ENCODE data around the gene ERBB4. TPM values are rescaled to one million over a fixed set of nuclear protein-coding genes. Genes with fewer than 3 reads are reported as not detected.
"Not testable (repeated sequence)": the region's sequence is repeated elsewhere in the genome, so short reads cannot be mapped to it uniquely, and the experiment has no call there.

Gene ERBB4
- total RNA-seq, 1 donor from 2014 or later = 9.9 TPM

DNA sequence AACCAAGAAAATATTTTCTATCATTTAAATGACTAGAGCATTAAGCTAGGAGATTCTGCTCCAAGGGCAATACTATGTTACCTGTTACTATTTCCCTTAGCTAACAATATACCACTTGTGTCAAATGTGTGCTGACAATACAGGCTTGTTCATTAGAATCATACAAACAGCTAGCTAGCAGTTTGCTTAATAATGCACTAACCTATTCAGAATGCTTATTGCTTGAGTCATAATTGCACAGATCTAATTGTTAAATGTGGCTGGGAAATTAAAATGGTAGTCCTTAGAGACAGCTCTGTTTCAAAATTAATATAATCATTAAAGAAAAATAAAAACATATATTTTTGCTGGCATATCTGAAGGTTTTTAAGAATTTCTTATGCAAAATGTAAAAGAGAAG lies 344.2 kb downstream of the ERBB4 start:
- Mint-ChIP-seq H3K36me3 (no peaks in the 10 kb centered on the region), H3K27ac (no peak overlapping the region), H3K27me3 (no peaks in the 10 kb centered on the region), H3K4me1 (ENCODE audit: unreplicated experiment) (no peaks in the 10 kb centered on the region), H3K4me3 (no peak overlapping the region), H3K9me3 (no peaks in the 10 kb centered on the region)
- DNase-seq (ENCODE audit: extremely low spot score, unreplicated experiment) = no peak
- TF ChIP-seq, protein P1, sequence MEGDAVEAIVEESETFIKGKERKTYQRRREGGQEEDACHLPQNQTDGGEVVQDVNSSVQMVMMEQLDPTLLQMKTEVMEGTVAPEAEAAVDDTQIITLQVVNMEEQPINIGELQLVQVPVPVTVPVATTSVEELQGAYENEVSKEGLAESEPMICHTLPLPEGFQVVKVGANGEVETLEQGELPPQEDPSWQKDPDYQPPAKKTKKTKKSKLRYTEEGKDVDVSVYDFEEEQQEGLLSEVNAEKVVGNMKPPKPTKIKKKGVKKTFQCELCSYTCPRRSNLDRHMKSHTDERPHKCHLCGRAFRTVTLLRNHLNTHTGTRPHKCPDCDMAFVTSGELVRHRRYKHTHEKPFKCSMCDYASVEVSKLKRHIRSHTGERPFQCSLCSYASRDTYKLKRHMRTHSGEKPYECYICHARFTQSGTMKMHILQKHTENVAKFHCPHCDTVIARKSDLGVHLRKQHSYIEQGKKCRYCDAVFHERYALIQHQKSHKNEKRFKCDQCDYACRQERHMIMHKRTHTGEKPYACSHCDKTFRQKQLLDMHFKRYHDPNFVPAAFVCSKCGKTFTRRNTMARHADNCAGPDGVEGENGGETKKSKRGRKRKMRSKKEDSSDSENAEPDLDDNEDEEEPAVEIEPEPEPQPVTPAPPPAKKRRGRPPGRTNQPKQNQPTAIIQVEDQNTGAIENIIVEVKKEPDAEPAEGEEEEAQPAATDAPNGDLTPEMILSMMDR (conservative IDR thresholded peaks at IDR 0.05) = no peak

DNA sequence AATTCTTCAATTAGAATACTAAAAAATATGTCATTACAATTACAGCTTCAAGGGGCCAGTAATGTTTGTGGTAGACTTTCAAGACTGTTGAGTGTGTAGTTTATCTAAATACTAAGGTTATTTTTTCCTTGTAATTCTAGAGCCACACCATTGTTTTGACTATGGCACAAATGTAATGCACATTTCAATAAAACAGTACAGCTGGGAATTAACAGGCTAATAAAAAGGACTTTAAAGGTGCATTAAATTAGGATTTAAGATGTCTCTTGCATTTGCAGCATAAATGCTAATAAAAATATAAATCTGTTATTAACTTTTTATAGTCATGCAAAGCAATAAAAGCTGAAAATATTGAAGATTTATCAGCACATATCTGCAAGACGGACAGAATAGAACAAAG lies 344.8 kb downstream of the ERBB4 start:
- TF ChIP-seq, protein P1 (conservative IDR thresholded peaks at IDR 0.05) = no peak
- Mint-ChIP-seq H3K27ac (no peak overlapping the region), H3K4me3 (no peak overlapping the region), H3K36me3 (no peaks in the 10 kb centered on the region), H3K4me1 (ENCODE audit: unreplicated experiment) (no peaks in the 10 kb centered on the region), H3K27me3 (no peaks in the 10 kb centered on the region), H3K9me3 (no peaks in the 10 kb centered on the region)
- DNase-seq (ENCODE audit: extremely low spot score, unreplicated experiment) = no peak

DNA sequence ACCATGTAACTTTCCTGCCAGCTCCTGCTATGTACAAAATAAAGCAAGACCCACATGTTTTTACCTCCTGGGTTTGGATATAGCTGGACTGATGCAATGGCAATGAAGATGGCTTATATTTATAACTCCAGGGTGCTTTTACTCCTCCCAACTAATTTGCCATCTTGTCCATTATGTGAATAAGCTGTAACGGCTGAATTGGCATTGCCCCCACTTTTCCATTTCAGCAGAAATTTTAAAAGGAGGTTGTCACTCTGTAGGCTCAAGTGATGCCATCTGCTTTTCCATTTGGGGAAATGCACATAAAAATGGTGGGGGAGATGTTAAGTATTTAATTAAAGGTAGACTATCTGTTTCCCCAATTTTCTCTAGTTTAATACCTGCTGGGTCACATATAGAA lies 345.5 kb downstream of the ERBB4 start:
- Mint-ChIP-seq H3K36me3 (no peaks in the 10 kb centered on the region), H3K4me3 (no peak overlapping the region), H3K9me3 (no peaks in the 10 kb centered on the region), H3K4me1 (ENCODE audit: unreplicated experiment) (no peaks in the 10 kb centered on the region), H3K27ac (no peak overlapping the region), H3K27me3 (no peaks in the 10 kb centered on the region)
- TF ChIP-seq, protein P1 (conservative IDR thresholded peaks at IDR 0.05) = no peak
- DNase-seq (ENCODE audit: extremely low spot score, unreplicated experiment) = no peak

DNA sequence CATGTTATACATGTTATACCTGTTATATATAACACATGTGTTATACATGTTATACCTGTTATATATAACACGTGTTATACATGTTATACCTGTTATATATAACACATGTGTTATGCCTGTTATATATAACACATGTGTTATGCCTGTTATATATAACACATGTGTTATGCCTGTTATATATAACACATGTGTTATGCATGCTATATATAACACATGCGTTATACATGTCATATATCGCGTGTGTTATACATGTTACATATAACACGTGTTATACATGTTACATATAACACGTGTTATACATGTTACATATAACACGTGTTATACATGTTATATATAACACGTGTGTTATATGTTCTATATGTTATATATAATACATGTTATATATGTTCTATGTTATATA lies 347.2 kb downstream of the ERBB4 start:
- not testable (repeated sequence) for DNase-seq (ENCODE audit: extremely low spot score, unreplicated experiment); H3K27me3 Mint-ChIP-seq; H3K4me1 Mint-ChIP-seq (ENCODE audit: unreplicated experiment); H3K4me3 Mint-ChIP-seq; H3K27ac Mint-ChIP-seq; H3K36me3 Mint-ChIP-seq; H3K9me3 Mint-ChIP-seq

DNA sequence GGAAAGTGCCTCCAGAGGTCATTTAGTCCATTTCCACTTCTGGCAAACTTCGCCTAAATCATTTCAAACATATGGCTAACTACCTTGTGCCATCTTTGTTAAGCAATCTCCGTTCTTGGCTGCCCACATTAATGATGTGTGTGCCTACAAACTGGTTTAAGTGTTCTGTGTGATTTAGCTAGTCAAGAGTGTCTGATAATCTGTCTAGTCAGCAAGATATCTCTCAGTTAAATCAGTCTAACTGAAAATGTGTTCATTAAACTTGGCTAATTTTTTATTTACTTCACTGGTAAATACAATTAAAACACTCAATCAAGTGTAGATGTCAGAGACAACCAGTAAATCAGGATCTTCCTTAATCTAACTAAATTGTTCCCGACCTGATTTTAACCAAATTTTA lies 352.4 kb downstream of the ERBB4 start:
- no peak for DNase-seq (ENCODE audit: extremely low spot score, unreplicated experiment)
- Mint-ChIP-seq H3K4me3 (no peak overlapping the region), H3K27me3 (no peaks in the 10 kb centered on the region), H3K27ac (no peak overlapping the region), H3K4me1 (ENCODE audit: unreplicated experiment) (no peaks in the 10 kb centered on the region), H3K9me3 (no peaks in the 10 kb centered on the region), H3K36me3 (no peaks in the 10 kb centered on the region)
- TF ChIP-seq, protein P1 (conservative IDR thresholded peaks at IDR 0.05) = no peak

DNA sequence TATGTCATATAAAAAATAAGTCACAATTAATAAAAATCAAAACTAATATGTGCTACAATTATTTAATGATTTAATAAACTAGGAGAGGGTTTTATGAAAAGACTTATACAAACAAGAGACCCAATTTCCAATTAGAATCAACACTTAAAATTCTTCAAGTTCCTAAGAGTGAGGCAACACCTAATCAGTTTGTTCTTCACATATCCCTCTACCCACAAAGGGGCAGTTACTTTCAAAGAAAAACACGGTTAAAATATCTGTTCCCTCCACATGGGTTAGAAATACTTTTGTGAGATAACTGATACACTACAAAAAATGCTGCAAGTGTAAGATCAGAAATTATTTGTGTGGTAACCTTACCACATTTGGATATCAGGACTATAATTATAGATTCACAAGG lies 357.0 kb downstream of the ERBB4 start:
- Mint-ChIP-seq H3K4me3 (no peak overlapping the region), H3K4me1 (ENCODE audit: unreplicated experiment) (no peaks in the 10 kb centered on the region), H3K9me3 (no peaks in the 10 kb centered on the region), H3K27me3 (no peaks in the 10 kb centered on the region), H3K36me3 (no peaks in the 10 kb centered on the region), H3K27ac (no peak overlapping the region)
- TF ChIP-seq, protein P1 (conservative IDR thresholded peaks at IDR 0.05) = no peak
- no peak for DNase-seq (ENCODE audit: extremely low spot score, unreplicated experiment)

Data from type B pancreatic cell (in vitro differentiated cells).